ENCODE results near the gene SIPA1L3.

Gene SIPA1L3

GRCh38 chr19:38059897-38060296 lies 152.9 kb downstream of the SIPA1L3 start:
- TF ChIP-seq FOXM1 (IDR thresholded peaks at IDR 0.05; ENCODE audit: borderline replicate concordance, low read depth) (no peak), TEAD4 (IDR thresholded peaks at IDR 0.05) (no peak), ZBTB7A (IDR thresholded peaks at IDR 0.05; ENCODE audit: low read depth) (no peak), NFIC (IDR thresholded peaks at IDR 0.05) (no peak), RAD21 (IDR thresholded peaks at IDR 0.05; ENCODE audit: low read depth) (no peak), YY1 (IDR thresholded peaks at IDR 0.05; ENCODE audit: low read depth) (no peak), MAX (IDR thresholded peaks at IDR 0.05) (no peak), EP300 (IDR thresholded peaks at IDR 0.05; ENCODE audit: borderline replicate concordance) (no peak), USF1 (IDR thresholded peaks at IDR 0.05) (no peak), TCF12 (IDR thresholded peaks at IDR 0.05; ENCODE audit: low read depth) (no peak), CREB1 (IDR thresholded peaks at IDR 0.05; ENCODE audit: low read depth) (no peak), REST (IDR thresholded peaks at IDR 0.05; ENCODE audit: low read depth) (no peak), TAF1 (IDR thresholded peaks at IDR 0.05; ENCODE audit: low read depth) (no peak), CEBPB (IDR thresholded peaks at IDR 0.05) (no peak), EGR1 (IDR thresholded peaks at IDR 0.05) (no peak)

GRCh38 chr19:38060331-38060730 lies 153.3 kb downstream of the SIPA1L3 start:
- no peak for TF ChIP-seq NFIC (IDR thresholded peaks at IDR 0.05)
- TF ChIP-seq TCF12 (IDR thresholded peaks at IDR 0.05; ENCODE audit: low read depth): no peak
- no peak for TF ChIP-seq CREB1 (IDR thresholded peaks at IDR 0.05; ENCODE audit: low read depth)

GRCh38 chr19:38061294-38061693 lies 154.3 kb downstream of the SIPA1L3 start:
- no peak for TF ChIP-seq CREB1 (IDR thresholded peaks at IDR 0.05; ENCODE audit: low read depth)
- TF ChIP-seq ZBTB7A (IDR thresholded peaks at IDR 0.05; ENCODE audit: low read depth): no peak
- TF ChIP-seq EGR1 (IDR thresholded peaks at IDR 0.05): no peak
- TF ChIP-seq YY1 (IDR thresholded peaks at IDR 0.05; ENCODE audit: low read depth): no peak
- TF ChIP-seq TAF1 (IDR thresholded peaks at IDR 0.05; ENCODE audit: low read depth): no peak
- no peak for TF ChIP-seq NFIC (IDR thresholded peaks at IDR 0.05)
- no peak for TF ChIP-seq MAX (IDR thresholded peaks at IDR 0.05)
- TF ChIP-seq CEBPB (IDR thresholded peaks at IDR 0.05): no peak
- TF ChIP-seq TCF12 (IDR thresholded peaks at IDR 0.05; ENCODE audit: low read depth): no peak
- TF ChIP-seq USF1 (IDR thresholded peaks at IDR 0.05): no peak
- no peak for TF ChIP-seq RAD21 (IDR thresholded peaks at IDR 0.05; ENCODE audit: low read depth)
- no peak for TF ChIP-seq EP300 (IDR thresholded peaks at IDR 0.05; ENCODE audit: borderline replicate concordance)
- no peak for TF ChIP-seq FOXM1 (IDR thresholded peaks at IDR 0.05; ENCODE audit: borderline replicate concordance, low read depth)
- TF ChIP-seq TEAD4 (IDR thresholded peaks at IDR 0.05): no peak
- TF ChIP-seq REST (IDR thresholded peaks at IDR 0.05; ENCODE audit: low read depth): no peak

GRCh38 chr19:38062959-38063761 lies 156.2 kb downstream of the SIPA1L3 start:
- TF ChIP-seq YY1 (IDR thresholded peaks at IDR 0.05; ENCODE audit: low read depth): no peak
- no peak for TF ChIP-seq NFIC (IDR thresholded peaks at IDR 0.05)
- TF ChIP-seq CEBPB (IDR thresholded peaks at IDR 0.05): no peak
- no peak for TF ChIP-seq TCF12 (IDR thresholded peaks at IDR 0.05; ENCODE audit: low read depth)
- TF ChIP-seq USF1 (IDR thresholded peaks at IDR 0.05): no peak
- TF ChIP-seq TEAD4 (IDR thresholded peaks at IDR 0.05): no peak
- TF ChIP-seq FOXM1 (IDR thresholded peaks at IDR 0.05; ENCODE audit: borderline replicate concordance, low read depth): no peak
- TF ChIP-seq ZBTB7A (IDR thresholded peaks at IDR 0.05; ENCODE audit: low read depth): no peak

GRCh38 chr19:38063928-38064327 lies 156.9 kb downstream of the SIPA1L3 start:
- TF ChIP-seq NFIC (IDR thresholded peaks at IDR 0.05) (no peak), RAD21 (IDR thresholded peaks at IDR 0.05; ENCODE audit: low read depth) (no peak), REST (IDR thresholded peaks at IDR 0.05; ENCODE audit: low read depth) (no peak), MAX (IDR thresholded peaks at IDR 0.05) (no peak), TAF1 (IDR thresholded peaks at IDR 0.05; ENCODE audit: low read depth) (no peak), TCF12 (IDR thresholded peaks at IDR 0.05; ENCODE audit: low read depth) (no peak)

All from Ishikawa (cell line).